Esophagus muscularis mucosa (tissue), 4 donors: ENCODE data around the gene NRARP. TPM values are rescaled to one million over a fixed set of nuclear protein-coding genes. Genes with fewer than 3 reads are reported as not detected.

Source experiments
- DNase-seq: peaks from one replicate; pipeline ENCODE4 v3.0.0-alpha.2; 2017; ENCODE audit errors: extremely low spot score
- H3K27ac ChIP-seq, 4 donors: fragments of 200-600 bp; sonication (generic); replicated peaks in 1 of 4; 1 replicate in 3 of 4; 2 replicates in 1 of 4; pipeline ENCODE4 v1.5.1; 2016 to 2019; ENCODE audit warnings: mild to moderate bottlenecking in 1 of 4
- H3K27me3 ChIP-seq, 4 donors: fragments of 200-600 bp; sonication (generic); one replicate each; pipeline versions ENCODE4 v1.5.1 to v1.6.0; 2016 to 2019
- H3K36me3 ChIP-seq, 4 donors: fragments of 200-600 bp; sonication (generic); one replicate each; pipeline ENCODE4 v1.5.1; 2016 to 2019
- H3K4me1 ChIP-seq, 4 donors: fragments of 200-600 bp; sonication (generic); one replicate each; pipeline ENCODE4 v1.5.1; 2016 to 2019
- H3K4me3 ChIP-seq, 4 donors: fragments of 200-600 bp; sonication (generic); 1 replicate in 2 of 4; 2 replicates in 2 of 4; pipeline ENCODE4 v1.5.1; 2016 to 2019; ENCODE audit warnings: mild to moderate bottlenecking in 4 of 4, moderate library complexity in 1 of 4
- H3K9me3 ChIP-seq, 4 donors: fragments of 200-600 bp; sonication (generic); 1 replicate in 3 of 4; 2 replicates in 1 of 4; pipeline ENCODE4 v1.5.1; 2016 to 2019
- CTCF ChIP-seq, 3 experiments: fragments of 200-600 bp in 2 of 3; fragments of 450-650 bp in 1 of 3; sonication (generic) in 2 of 3; IDR thresholded peaks; one replicate each; pipeline ENCODE4 v1.5.1; 2017 to 2019; ENCODE audit warnings: antibody characterized with exemption in 3 of 3, mild to moderate bottlenecking in 2 of 3, moderate library complexity in 1 of 3
- EP300 ChIP-seq: sonication (generic); formaldehyde crosslinking; IDR thresholded peaks from one replicate; pipeline ENCODE4 v1.6.1; 2017; ENCODE audit warnings: antibody characterized with exemption
- POLR2A ChIP-seq: fragments of 450-650 bp; IDR thresholded peaks from one replicate; pipeline ENCODE4 v1.6.1; 2017; ENCODE audit warnings: antibody characterized with exemption, moderate library complexity, mild to moderate bottlenecking, low read depth
- POLR2AphosphoS5 ChIP-seq, 2 donors: sonication (generic); formaldehyde crosslinking; IDR thresholded peaks; one replicate each; pipeline ENCODE4 v1.6.1; 2017; ENCODE audit warnings: antibody characterized with exemption in 2 of 2
- WGBS: methylation state at CpG from one replicate; pipeline ENCODE4 v1.1.5; 2018; 5-methylcytosine and 5-hydroxymethylcytosine counted together
- intact Hi-C: fragments of 100-400 bp; cut with DNase I; formaldehyde crosslinking; loops from one replicate; pipeline ENCODE4 v1.15.1; 2023
- total RNA-seq, 4 donors: library from RNA; depleted of rRNA; stranded (reverse); fragments of >200 nt; gene quantifications; one replicate each; pipeline versions ENCODE4 v1.1.0 to v1.2.1, GENCODE V29; 2016

NRARP gene
- total RNA-seq, 4 donors from 2014 or later, result 2.9 to 10.3 (median 7.2) TPM

DNA sequence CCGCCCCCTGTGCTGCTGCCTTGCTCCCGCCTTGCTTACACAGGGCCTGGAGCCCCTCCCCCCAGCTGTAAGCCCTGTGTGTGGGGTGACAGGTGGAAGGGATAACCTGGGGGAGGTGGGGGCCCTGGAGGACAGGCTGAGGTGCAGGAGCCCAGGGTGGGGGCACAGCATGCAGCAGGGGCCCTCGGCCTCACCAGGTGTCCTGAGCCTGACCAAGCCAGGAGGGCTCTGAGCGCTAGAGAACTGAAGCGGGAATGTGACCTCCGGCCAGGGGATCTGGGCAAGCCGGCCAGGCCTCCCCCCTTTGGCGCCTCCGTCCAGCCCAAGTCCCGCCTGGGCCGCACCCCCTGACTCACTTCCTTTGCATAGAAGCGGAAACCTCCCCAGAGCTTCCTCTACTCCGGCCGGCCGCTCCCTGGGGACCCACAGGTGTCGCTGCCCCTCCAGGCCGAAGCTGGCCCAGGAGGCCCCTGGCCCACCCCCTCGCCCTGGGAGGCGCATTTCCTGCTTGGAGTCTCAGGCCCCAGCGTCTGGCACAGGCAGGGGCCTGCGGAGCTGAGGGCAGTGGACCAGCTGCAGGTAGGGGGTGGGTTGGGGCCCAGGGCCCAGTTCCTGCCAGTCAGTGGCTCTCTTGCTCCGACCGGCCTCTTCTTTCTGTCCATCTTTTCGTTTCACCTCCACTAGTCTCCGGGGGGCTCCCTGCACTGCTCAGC is 24.6 kb downstream of the NRARP start, which contains the start of gene TOR4A:
Gene TOR4A (plus strand): TSS at position 398 of the 713 bp plus-strand sequence. CDS start 964 bp downstream, outside the sequence.
- TF ChIP-seq POLR2AphosphoS5 (IDR thresholded peaks at IDR 0.05) (peak; percentile 49 to 60), EP300 (no peak)
- H3K27me3 ChIP-seq, result peaks cover 0 to 71% (median 4%) of the 10 kb centered on the region in 4 donors
- peak; percentile 93 for DNase-seq
- peaks cover 34 to 55% (median 43%) of the 10 kb centered on the region in 4 donors for H3K4me1 ChIP-seq
- H3K36me3 ChIP-seq, result peaks cover 7 to 39% (median 27%) of the 10 kb centered on the region in 4 donors
- peak within 1 kb of the TSS; percentile 74 to 85 (median 78) for H3K27ac ChIP-seq
- peak within 1 kb of the TSS; percentile 51 to 59 (median 53) for H3K4me3 ChIP-seq
- intact Hi-C loops, result no loop called here
- H3K9me3 ChIP-seq, result no peaks in the 10 kb centered on the region
- WGBS, result 27% methylated on average over 10 of the region's 25 CpGs

DNA sequence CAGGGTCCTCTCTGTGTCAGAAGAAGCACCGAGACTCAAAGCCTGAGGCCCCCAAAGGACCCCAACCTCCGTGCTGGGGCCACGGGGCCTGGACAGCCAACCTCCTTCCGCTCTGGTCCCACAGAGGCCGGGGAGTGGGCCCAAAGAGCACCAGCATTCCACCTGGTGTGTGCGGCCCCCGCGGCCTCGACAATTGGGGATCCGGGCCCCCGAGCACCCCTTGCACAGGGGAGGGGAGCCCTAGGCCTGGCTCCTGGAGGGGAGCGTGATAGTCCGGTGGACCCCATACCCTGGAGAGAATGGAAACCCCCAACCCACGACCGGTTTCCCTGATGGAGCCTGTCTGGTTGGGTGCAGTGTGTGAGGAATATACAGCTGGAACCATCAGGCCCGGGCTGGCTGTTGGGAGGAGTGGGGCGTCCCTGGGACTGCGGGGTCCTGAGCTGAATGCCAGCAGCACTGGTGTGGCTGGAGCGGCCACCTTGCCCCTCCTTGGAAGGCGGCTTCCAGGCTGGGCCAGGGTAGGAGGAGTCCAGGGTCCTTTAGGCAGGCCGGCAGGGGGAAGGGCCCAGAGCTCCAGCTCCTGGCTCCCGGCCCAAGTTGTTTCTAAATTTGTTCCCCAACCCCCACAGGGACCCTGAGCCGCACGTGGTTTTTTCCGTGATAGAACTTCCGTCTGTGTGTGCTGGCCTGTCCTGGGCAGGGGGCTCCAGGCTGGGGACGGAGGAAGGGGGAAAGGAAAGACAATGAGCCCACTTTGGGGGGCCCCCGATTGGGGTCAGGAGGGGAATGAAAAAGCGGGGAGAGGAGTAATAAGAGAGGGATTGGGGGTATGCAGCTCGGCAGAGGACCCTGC is 25.4 kb downstream of the NRARP start:
- 21% methylated on average over 13 of the region's 30 CpGs for WGBS
- peaks cover 0 to 69% (median 4%) of the 10 kb centered on the region in 4 donors for H3K27me3 ChIP-seq

GRCh38 chr9:137275588-137276472 is 26.2 kb downstream of the NRARP start:
- H3K36me3 ChIP-seq, result peaks cover 14 to 45% (median 42%) of the 10 kb centered on the region in 4 donors
- H3K27ac ChIP-seq, result peak overlapping the region; percentile 74 to 85 (median 78)
- H3K27me3 ChIP-seq, result peaks cover 0 to 66% (median 4%) of the 10 kb centered on the region in 4 donors
- intact Hi-C loops, result no loop called here
- no peak for DNase-seq
- H3K4me3 ChIP-seq, result no peak overlapping the region
- no peaks in the 10 kb centered on the region for H3K9me3 ChIP-seq
- H3K4me1 ChIP-seq, result peaks cover 32 to 45% (median 41%) of the 10 kb centered on the region in 4 donors
- TF ChIP-seq EP300 (no peak), POLR2A (no peak), POLR2AphosphoS5 (IDR thresholded peaks at IDR 0.05) (no peak), CTCF (IDR thresholded peaks at IDR 0.05) (no peak)
- 83% methylated on average over 22 of the region's 24 CpGs for WGBS

More for the DNA sequence above, 25.4 kb downstream of the NRARP start:
- H3K36me3 ChIP-seq, result peaks cover 14 to 39% (median 35%) of the 10 kb centered on the region in 4 donors
- no peak for TF ChIP-seq POLR2AphosphoS5 (IDR thresholded peaks at IDR 0.05)
- TF ChIP-seq CTCF (IDR thresholded peaks at IDR 0.05), result no peak
- TF ChIP-seq EP300, result no peak
- TF ChIP-seq POLR2A, result no peak
- DNase-seq, result no peak
- H3K4me1 ChIP-seq, result peaks cover 37 to 54% (median 43%) of the 10 kb centered on the region in 4 donors
- H3K4me3 ChIP-seq, result peak overlapping the region; percentile 51 to 59 (median 53)
- H3K27ac ChIP-seq, result peak overlapping the region; percentile 74 to 85 (median 78)
- intact Hi-C loops, result no loop called here
- no peaks in the 10 kb centered on the region for H3K9me3 ChIP-seq

- Histone ChIP-seq H3K27me3 (peaks cover 0 to 60% (median 2%) of the 10 kb centered on the region in 4 donors), H3K4me1 (peaks cover 28 to 46% (median 37%) of the 10 kb centered on the region in 4 donors), H3K4me3 (no peak overlapping the region), H3K36me3 (peaks cover 14 to 51% (median 44%) of the 10 kb centered on the region in 4 donors), H3K27ac (no peak overlapping the region), H3K9me3 (no peaks in the 10 kb centered on the region)
- intact Hi-C loops, result no loop called here
- WGBS, result 89% methylated on average over 10 of the region's 10 CpGs
- DNase-seq, result no peak
- no peak for TF ChIP-seq EP300
- TF ChIP-seq CTCF (IDR thresholded peaks at IDR 0.05), result no peak
- no peak for TF ChIP-seq POLR2AphosphoS5 (IDR thresholded peaks at IDR 0.05)
- TF ChIP-seq POLR2A, result no peak
These were observed 26.9 kb downstream of the NRARP start for GRCh38 chr9:137275203-137275587.
